GM10266 (cell line): ENCODE data around the gene SLFN12L.
"Not testable (repeated sequence)": the region's sequence is repeated elsewhere in the genome, so short reads cannot be mapped to it uniquely, and the experiment has no call there.

Experiments
- DNase-seq: peaks from one replicate; pipeline ENCODE4 v3.0.0; 2012; ENCODE audit errors: extremely low spot score
- CTCF ChIP-seq: IDR thresholded peaks from 2 replicates; pipeline ENCODE4 v1.5.1; 2012; ENCODE audit warnings: mild to moderate bottlenecking, low read depth; ENCODE audit not compliant: control insufficient read depth, insufficient read depth; ENCODE audit errors: missing control alignments

SLFN12L gene

DNA sequence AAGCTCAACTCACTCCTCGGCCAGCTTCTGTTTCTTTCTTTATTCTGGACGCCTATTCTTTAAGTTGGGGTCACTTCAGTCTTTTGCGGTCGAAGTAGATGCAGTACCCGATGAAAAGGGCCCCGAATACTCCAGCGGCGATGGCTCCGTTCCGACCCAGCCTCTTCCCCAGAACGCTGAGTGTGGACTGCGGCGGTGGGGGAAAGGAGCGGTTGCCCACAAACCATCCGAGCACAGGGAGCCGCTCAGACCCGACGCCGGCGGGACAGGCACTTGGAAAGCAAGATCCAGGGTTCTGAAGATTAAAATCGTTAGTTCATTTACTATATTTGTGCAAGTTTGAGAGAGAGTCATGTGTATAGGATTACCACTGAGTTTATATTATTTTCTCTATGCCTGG lies 22.5 kb downstream of the SLFN12L start:
- no peak for TF ChIP-seq CTCF
- DNase-seq = no peak

GRCh38 chr17:35514564-35514963 lies 22.9 kb downstream of the SLFN12L start:
- TF ChIP-seq CTCF = no peak
- no peak for DNase-seq

DNA sequence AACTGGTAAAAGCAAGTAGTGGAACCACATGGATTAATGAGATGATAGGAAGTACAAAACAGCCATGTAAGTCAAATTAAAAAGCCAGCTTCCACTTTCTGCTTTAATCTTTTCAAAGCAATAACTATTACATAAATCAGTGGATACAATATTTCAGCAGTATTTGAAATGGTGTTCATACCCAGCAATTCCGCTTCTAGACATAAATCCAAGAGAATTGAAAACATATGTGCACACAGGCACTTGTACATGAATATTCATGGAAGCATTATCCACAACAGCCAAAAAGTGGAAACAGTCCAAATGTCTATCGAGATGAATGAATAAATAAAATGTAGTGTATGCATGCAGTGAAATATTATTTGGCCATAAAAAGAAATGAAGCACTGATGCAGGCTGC lies 27.4 kb downstream of the SLFN12L start:
- no peak for TF ChIP-seq CTCF
- no peak for DNase-seq

- not testable (repeated sequence) for DNase-seq
These were observed 29.8 kb downstream of the SLFN12L start for GRCh38 chr17:35507714-35508113.

- no peak for TF ChIP-seq CTCF
- DNase-seq = no peak
These were observed 37.9 kb downstream of the SLFN12L start for GRCh38 chr17:35499548-35499947.

- TF ChIP-seq CTCF = no peak
- DNase-seq = no peak
These were observed 38.9 kb downstream of the SLFN12L start for GRCh38 chr17:35498448-35499178.

- no peak for TF ChIP-seq CTCF
- no peak for DNase-seq
These were observed 40.8 kb downstream of the SLFN12L start for GRCh38 chr17:35496451-35497290.
